ENCODE measurements around the gene KIF5A. TPM values are rescaled to one million over a fixed set of nuclear protein-coding genes. Genes with fewer than 3 reads are reported as not detected.
A peak's percentile ranks its signal among the peaks of the same experiment; 100 is the strongest.

The KIF5A gene
- total and polyA plus RNA-seq, 2 of the 13 experiments (the other 11 are each of a cell fraction or from before 2014, with no cell fraction given) = 1.6 to 11.9 TPM

GRCh38 chr12:57590864-57591781 is 41.3 kb downstream of the KIF5A start, which contains the start of gene PIP4K2C (continued):
- TF ChIP-seq RXRB (CRISPR knock-in tag; IDR thresholded peaks at IDR 0.05; ENCODE audit: borderline replicate concordance) = 0 out of 2 replicates have a peak, but pooled peaks have one; percentile 17
- peak; percentile 72; the same call in 1 of the 2 replicates for TF ChIP-seq ZNF703 (CRISPR knock-in tag; IDR thresholded peaks at IDR 0.05; ENCODE audit: borderline replicate concordance)
- no peak for TF ChIP-seq ZNF251 (CRISPR knock-in tag; IDR thresholded peaks at IDR 0.05)
- TF ChIP-seq, protein P1, sequence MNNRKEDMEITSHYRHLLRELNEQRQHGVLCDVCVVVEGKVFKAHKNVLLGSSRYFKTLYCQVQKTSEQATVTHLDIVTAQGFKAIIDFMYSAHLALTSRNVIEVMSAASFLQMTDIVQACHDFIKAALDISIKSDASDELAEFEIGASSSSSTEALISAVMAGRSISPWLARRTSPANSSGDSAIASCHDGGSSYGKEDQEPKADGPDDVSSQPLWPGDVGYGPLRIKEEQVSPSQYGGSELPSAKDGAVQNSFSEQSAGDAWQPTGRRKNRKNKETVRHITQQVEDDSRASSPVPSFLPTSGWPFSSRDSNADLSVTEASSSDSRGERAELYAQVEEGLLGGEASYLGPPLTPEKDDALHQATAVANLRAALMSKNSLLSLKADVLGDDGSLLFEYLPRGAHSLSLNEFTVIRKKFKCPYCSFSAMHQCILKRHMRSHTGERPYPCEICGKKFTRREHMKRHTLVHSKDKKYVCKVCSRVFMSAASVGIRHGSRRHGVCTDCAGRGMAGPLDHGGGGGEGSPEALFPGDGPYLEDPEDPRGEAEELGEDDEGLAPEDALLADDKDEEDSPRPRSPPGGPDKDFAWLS (CRISPR knock-in tag; IDR thresholded peaks at IDR 0.05; ENCODE audit: borderline replicate concordance) = no peak
- no peak for TF ChIP-seq ZNF670 (CRISPR knock-in tag; IDR thresholded peaks at IDR 0.05; ENCODE audit: borderline replicate concordance)
- TF ChIP-seq ZBTB33 (CRISPR knock-in tag; IDR thresholded peaks at IDR 0.05) = no peak
- no peak for TF ChIP-seq SSRP1 (CRISPR knock-in tag; IDR thresholded peaks at IDR 0.05)
- TF ChIP-seq ZNF788 (CRISPR knock-in tag; IDR thresholded peaks at IDR 0.05; ENCODE audit: borderline replicate concordance) = no peak
- TF ChIP-seq TFE3 (CRISPR knock-in tag; IDR thresholded peaks at IDR 0.05) = peak; percentile 76
- no peak for TF ChIP-seq ZNF652 (CRISPR knock-in tag; IDR thresholded peaks at IDR 0.05; ENCODE audit: borderline replicate concordance, low read depth)
- no peak for TF ChIP-seq SMYD3 (CRISPR knock-in tag; IDR thresholded peaks at IDR 0.05)
- peak; percentile 22; the same call in 1 of the 2 replicates for TF ChIP-seq NFYC (CRISPR knock-in tag; IDR thresholded peaks at IDR 0.05)
- TF ChIP-seq HDAC1 (CRISPR knock-in tag; IDR thresholded peaks at IDR 0.05) = peak; percentile 95
- TF ChIP-seq AFF4 (CRISPR knock-in tag; IDR thresholded peaks at IDR 0.05) = no peak
- peak; percentile 80 for TF ChIP-seq YY1 (IDR thresholded peaks at IDR 0.05; ENCODE audit: insufficient read depth, insufficient replicate concordance, low read depth, low read length)
- TF ChIP-seq PAF1 (CRISPR knock-in tag; IDR thresholded peaks at IDR 0.05) = no peak
- peak; percentile 74 for TF ChIP-seq POLR2AphosphoS5 (IDR thresholded peaks at IDR 0.05; ENCODE audit: low read depth, low read length)
- no peak for TF ChIP-seq ZFP1 (CRISPR knock-in tag; IDR thresholded peaks at IDR 0.05)
- no peak for TF ChIP-seq ZNF546 (CRISPR knock-in tag; conservative IDR thresholded peaks at IDR 0.05)
- TF ChIP-seq MAFK (conservative IDR thresholded peaks at IDR 0.05 in 1 of 2, IDR thresholded peaks at IDR 0.05 in 1 of 2; ENCODE audit: low read length in 2 of 2) = no peak
- TF ChIP-seq ZNF263 (CRISPR knock-in tag; IDR thresholded peaks at IDR 0.05) = no peak
